C1 segment of cervical spinal cord (tissue), 14 donors: ENCODE data around the gene CD209.
"Not testable (repeated sequence)": the region's sequence is repeated elsewhere in the genome, so short reads cannot be mapped to it uniquely, and the experiment has no call there.

Experiments
- DNase-seq, 14 donors: peaks; one replicate each; lab custom pipeline; 2025; lab: John Stamatoyannopoulos, UW

CD209 gene

GRCh38 chr19:7769171-7769570 lies 21.8 kb upstream of the CD209 start:
- no peak for DNase-seq

DNA sequence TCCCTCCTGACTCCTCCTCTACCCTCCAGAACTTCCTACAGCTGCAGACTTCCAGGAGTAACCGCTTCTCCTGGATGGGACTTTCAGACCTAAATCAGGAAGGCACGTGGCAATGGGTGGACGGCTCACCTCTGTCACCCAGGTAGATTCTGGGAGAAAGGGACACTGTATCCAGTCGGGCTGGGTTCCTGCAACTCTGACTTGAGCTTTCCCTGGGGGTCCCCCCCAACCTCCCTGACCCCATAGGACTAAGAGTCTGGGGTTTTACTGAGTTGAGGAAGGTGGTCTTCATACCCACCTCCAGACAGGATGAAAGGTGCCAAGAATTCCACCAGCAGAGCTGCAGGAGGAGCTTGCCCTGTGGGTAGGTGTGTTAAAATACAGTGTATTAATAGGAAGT lies 20.2 kb upstream of the CD209 start:
- no peak for DNase-seq

DNA sequence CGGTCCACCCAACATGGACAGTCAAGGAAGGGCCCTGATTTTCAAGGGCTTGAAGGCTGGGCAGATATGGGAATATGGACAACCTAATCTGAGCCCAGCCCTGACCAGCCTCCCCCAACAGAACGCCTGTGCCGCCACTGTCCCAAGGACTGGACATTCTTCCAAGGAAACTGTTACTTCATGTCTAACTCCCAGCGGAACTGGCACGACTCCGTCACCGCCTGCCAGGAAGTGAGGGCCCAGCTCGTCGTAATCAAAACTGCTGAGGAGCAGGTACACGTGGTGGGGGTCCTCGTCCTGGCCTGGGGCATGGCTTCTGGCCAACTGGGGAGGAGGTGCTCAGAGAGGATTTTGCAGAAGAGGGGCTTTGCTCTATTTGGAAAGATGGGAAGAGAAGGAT lies 19.2 kb upstream of the CD209 start:
- no peak for DNase-seq

DNA sequence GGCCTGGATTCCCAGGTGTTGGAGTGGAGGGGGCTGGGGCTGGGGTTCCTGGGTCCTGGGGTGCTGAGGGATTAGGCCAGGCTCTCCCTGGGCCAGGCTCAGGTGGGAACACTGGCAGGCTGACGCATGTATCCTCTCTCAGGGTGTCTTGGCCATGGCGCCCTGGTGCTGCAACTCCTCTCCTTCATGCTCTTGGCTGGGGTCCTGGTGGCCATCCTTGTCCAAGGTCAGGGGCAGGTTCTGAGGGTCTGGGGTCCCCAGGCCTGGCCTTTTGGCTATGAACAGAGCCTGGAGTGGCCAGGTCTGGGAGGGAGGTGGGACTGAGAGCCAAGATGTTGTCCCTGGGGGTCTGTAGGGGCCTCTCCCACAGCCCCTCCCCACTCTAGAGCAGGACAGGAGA lies 17.7 kb upstream of the CD209 start:
- DNase-seq: not testable (repeated sequence)

DNA sequence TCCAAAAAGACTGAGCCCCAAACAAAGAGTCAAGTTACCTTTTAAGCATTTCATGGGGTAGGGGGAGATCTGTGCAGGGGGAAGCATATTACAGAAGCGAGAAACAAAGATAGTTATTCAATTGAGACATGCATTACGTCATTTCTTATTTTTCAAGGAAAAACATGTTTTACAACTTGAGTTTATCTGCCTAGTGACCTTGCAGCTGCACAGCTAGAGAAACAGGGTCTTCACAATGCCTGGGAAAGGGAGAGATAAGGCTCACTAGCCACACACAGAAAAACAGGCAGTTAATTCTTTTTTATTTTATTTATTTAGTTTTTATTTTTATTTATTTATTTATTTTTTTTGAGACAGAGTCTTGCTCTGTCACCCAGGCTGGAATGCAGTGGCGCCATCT lies 16.8 kb upstream of the CD209 start:
- DNase-seq: not testable (repeated sequence)

DNA sequence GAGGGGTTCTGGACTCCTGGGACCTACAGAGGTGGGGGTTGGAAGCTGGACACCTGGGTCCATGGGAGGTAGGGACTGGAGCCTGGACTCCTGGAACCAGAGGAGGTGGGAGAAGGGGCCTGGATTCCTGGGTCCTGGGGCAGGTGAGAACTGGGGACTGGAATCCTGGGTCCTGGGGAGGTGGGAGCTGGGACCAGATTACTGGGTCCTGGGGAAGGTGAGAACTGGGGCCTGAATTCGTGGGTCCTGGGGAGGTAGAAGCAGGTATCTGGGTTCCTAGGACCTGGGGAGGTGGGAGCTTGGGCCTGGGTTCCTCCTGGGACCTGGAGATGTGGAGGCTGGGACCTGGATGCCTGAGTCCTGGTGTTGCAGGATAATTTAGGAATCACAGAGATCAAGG lies 16.4 kb upstream of the CD209 start:
- no peak for DNase-seq

- no peak for DNase-seq
These were observed 15.5 kb upstream of the CD209 start, which contains the start of gene CLEC4M for GRCh38 chr19:7762719-7763293. CLEC4M (plus strand) TSS chr19:7763243; CDS start chr19:7763267, 24 bp downstream.

GRCh38 chr19:7759156-7759555 lies 11.8 kb upstream of the CD209 start:
- no peak for DNase-seq

DNA sequence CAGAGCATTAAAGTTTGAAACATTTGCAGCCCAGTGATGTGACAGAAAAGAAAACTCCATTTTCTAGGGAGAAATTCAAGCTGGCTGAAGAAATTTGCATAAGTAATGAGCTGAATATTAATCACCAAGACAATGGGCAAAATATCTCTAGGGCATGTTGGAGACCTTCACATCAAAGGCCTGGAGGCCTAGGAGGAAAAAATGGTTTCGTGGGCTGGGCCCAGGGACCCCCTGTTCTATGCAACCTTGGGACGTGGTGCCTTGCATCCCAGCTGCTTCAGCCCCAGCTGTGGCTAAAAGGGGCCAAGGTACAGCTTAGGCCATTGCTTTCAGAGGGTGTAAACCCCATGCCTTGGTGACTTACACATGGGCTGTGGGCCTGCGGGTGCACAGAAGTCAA lies 10.0 kb upstream of the CD209 start:
- DNase-seq: no peak

DNA sequence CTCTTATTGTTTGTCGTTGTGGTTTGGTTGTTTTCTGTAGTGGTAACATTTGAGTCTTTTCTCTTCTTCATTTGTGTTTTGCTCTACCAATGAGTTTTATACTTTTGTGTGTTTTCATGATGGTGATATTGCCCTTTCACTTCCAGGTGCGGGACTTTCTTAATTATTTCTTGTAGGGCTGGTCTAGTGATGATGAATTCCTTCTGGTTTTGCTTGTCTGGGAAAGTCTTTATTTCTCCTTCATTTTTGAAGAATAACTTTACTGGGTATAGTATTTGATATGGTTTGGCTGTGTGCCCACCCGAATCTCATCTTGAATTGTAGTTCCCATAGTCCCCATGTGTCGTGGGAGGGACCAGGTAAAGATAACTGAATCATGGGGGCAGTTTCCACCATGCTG lies 8.9 kb upstream of the CD209 start:
- DNase-seq: no peak

DNA sequence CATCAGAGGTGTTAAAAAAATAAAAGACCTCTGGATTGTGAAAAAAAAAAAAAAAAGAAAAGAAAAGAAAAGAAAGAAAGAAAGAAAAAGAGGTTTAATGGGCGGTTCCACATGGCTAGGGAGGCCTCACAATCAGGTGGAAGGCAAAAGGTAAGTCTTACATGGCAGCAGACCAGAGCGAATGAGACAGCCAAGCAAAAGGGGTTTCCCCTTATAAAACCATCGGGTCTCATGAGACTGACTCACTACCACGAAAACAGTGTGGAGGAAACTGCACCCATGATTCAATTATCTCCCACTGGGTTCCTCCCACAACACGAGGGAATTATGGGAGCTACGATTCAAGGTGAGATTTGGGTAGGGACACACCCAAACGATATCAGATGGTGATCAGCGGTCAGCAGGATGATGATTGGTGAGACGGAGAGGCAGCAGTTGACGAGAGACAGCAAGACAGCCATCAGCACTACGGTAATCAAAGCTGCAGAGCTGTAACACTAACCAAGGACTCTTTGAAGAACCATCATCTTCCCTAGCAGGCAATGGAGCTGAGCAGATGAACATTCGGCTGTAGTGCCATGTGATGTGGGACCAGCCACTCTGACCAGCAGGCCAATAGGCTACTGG lies 3.9 kb upstream of the CD209 start:
- no peak for DNase-seq

DNA sequence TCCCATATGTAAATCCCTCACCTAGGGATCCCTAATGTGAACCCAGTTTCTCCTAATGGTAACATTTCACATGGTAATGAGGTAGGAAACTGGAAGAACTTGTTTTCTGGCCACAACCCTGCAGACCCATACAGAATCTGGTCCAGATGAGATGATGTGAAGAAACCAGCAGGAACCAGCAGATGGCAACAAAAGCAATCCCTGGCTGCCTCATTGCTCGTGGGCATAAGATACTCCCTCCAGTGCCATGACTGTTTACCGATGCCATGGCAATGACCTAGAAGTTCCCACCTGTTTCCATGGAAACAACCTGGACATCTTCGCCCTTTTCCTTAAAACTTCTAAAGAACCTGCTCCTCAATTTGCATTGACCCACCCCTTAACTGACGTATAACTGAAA lies 1.4 kb upstream of the CD209 start:
- DNase-seq: no peak

- DNase-seq: no peak
These were observed 837 bp upstream of the CD209 start for GRCh38 chr19:7748171-7748570.

DNA sequence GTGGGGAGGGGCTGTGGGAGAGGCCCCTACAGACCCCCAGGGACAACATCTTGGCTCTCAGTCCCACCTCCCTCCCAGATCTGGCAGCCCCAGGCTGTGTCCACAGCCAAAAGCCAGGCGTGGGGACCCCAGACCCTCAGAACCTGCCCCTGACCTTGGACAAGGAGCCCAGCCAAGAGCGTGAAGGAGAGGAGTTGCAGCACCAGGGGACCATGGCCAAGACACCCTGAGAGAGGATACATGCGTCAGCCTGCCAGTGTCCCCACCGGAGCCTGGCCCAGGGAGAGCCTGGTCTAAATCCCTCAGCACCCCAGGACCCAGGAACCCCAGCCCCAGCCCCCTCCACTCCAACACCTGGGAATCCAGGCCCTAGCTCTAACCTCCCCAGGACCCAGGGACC lies 1.0 kb downstream of the CD209 start:
- not testable (repeated sequence) for DNase-seq

DNA sequence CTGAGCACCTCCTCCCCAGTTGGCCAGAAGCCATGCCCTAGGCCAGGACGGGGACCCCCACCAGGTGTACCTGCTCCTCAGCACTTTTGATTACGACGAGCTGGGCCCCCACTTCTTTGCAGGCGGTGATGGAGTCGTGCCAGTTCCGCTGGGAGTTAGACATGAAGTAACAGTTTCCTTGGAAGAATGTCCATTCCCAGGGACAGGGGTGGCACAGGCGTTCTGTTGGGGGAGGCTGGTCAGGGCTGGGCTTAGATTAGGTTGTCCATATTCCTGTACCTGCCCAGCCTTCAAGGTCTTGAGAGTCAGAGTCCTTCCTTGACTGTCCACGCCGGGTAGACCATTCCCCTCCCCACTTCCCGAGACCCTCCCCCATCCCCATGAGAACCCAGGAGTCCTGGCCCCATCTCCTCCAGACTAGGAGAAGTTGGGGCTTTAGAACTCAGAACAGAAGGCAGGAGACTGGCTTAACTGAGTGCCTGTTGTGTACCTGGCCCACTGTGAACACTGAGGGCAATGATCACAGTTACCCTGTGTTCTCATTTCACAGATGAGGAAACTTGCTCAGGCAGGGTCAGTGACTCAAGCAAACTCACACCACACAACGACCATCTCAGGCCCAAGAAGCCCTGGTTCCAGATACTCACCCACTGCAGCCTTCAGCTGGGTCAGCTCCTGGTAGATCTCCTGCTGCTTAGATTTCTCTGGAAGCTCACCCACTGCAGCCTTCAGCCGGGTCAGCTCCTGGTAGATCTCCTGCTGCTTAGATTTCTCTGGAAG lies 2.3 kb downstream of the CD209 start:
- DNase-seq: no peak

DNA sequence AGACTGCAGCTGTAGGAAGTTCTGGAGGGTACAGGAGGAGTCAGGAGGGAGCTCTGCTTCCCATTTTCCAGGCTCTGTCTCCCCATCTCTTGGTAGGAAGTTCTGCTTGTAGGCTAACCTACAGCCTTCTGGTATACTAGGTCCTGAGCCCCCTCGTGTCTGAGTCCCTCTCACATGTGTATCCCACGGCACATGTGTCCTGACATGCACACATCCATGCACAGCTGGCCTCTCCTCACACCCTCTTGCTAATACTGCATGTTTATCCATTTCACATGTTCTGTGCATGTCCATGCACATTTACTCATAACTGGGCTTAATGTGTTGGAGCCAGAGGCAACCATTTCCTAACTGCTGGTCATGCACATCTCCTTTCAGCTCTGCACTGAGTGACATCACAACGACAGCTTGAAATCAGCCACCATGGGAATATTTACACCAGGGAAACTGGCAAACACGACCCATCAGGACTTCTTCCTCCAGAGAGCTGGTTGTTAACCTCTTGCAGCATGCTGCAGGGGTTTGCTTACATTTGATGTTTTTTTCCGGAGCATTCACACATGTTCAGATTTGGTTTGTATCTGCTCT lies 3.0 kb downstream of the CD209 start:
- DNase-seq: no peak

DNA sequence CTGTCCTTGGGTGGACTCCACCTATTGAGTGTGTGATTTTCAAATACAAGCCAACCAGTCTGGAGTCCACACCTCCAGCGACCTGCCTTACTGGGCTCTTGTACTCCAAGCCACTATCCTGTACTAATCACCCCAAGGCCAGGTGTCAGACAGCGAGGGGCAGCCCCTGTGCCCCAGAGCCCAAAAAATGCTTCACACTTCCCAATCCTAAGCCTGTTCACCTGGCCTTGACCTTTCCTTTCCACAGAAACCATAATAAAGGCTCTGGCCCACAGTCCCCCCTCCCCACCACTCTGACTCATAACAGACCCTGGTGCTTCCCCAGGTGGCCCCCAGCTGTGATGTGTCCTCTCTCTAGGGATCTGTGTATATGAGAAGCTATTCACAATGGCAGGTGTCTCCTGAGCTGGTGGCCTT lies 3.9 kb downstream of the CD209 start:
- no peak for DNase-seq

DNA sequence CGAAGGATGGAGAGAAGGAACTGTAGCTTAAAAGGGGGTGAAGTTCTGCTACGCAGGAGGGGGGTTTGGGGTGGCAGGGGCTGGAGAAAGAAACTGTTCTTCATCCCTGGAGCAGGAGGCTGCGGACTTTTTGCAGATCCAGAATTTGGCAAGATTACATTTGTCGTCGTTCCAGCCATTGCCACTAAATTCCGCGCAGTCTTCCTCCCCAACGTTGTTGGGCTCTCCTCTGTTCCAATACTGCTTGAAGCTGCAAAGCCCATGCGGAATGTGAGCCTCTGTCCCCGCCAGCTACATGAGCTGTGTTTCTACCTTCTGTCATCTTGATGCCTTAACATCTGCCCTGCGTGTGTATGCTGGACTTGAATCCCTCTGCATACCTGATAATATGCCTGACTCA lies 4.3 kb downstream of the CD209 start:
- peak in 1 of 14 donors; percentile 71 for DNase-seq

GRCh38 chr19:7742575-7742974 lies 4.8 kb downstream of the CD209 start:
- DNase-seq: peak in 1 of 14 donors; percentile 86

GRCh38 chr19:7740682-7741054 lies 6.7 kb downstream of the CD209 start:
- DNase-seq: no peak

DNA sequence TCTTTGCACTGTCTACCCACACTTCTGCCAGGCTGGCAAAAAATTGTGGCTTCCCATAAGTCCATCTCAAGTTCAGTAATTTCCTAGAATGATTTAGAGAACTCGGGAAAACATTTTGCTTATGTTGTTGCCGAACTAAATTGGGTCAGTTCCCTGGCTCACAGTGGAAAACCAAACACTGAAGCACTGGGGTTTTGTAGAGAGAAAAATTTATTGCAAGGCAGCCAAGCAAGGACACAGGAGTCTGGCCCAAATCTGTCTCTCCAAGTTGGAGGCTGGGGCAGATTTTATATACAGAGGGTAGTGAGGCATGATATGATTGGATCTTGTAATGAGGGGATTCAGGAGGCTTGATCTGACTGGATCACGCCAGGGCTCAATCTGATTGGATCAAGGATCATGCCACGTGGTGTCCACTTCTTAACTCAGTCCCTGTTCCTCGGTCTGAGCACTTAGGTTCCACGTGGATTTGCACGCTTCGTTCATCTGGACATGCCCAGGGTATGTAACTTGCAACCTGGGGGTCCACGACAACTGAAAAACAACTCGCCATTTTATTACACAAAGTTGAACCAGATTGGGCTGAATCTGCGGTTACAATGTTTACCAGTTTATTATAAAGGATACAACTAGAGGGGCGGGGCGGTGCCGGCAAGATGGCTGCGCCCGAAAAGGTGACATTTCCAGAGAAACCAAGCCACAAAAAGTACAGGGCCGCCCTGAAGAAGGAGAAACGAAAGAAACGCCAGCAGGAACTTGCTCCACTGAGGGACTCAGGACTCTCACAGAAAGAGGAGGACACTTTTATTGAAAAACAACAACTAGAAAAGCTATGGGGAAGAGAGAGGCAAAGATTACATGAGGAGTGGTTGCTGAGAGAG lies 7.3 kb downstream of the CD209 start:
- DNase-seq: peak in 1 of 14 donors; percentile 64
